GM19193 (cell line): ENCODE data around the gene DGCR6.

Source experiments
- POLR2A ChIP-seq: IDR thresholded peaks from 4 replicates; pipeline ENCODE4 v1.6.1; 2011; ENCODE audit not compliant: insufficient read depth, insufficient read length; ENCODE audit errors: extremely low read depth

DGCR6 gene

GRCh38 chr22:18954990-18955571 is 49.0 kb downstream of the DGCR6 start:
- no peak for TF ChIP-seq POLR2A

- TF ChIP-seq POLR2A, result no peak
Observed at GRCh38 chr22:18955696-18956095, 49.6 kb downstream of the DGCR6 start.
